Stomach (tissue), 4 donors: ENCODE measurements around the gene TMEM8B.

Source experiments
- CTCF ChIP-seq, 7 experiments: fragments of 450-650 bp in 4 of 7; fragments of 200-600 bp in 3 of 7; sonication (generic) in 3 of 7; IDR thresholded peaks; one replicate each; pipeline ENCODE4 v1.5.1; 2016 to 2019; ENCODE audit warnings: antibody characterized with exemption in 7 of 7, control low read depth in 2 of 7, mild to moderate bottlenecking in 1 of 7
- POLR2AphosphoS5 ChIP-seq, 3 donors: sonication (generic); formaldehyde crosslinking; IDR thresholded peaks; one replicate each; pipeline ENCODE4 v1.6.1; 2016; ENCODE audit warnings: antibody characterized with exemption in 3 of 3

GRCh38 chr9:35869621-35870216 lies 40.7 kb downstream of the TMEM8B start:
- TF ChIP-seq POLR2AphosphoS5 (IDR thresholded peaks at IDR 0.05) (no peak), CTCF (IDR thresholded peaks at IDR 0.05) (no peak)
